ENCODE measurements around the gene TTYH3. TPM values are rescaled to one million over a fixed set of nuclear protein-coding genes. Genes with fewer than 3 reads are reported as not detected.

The TTYH3 gene
- total and polyA plus RNA-seq, 2 experiments from 2014 or later = 46.3 to 108 TPM

DNA sequence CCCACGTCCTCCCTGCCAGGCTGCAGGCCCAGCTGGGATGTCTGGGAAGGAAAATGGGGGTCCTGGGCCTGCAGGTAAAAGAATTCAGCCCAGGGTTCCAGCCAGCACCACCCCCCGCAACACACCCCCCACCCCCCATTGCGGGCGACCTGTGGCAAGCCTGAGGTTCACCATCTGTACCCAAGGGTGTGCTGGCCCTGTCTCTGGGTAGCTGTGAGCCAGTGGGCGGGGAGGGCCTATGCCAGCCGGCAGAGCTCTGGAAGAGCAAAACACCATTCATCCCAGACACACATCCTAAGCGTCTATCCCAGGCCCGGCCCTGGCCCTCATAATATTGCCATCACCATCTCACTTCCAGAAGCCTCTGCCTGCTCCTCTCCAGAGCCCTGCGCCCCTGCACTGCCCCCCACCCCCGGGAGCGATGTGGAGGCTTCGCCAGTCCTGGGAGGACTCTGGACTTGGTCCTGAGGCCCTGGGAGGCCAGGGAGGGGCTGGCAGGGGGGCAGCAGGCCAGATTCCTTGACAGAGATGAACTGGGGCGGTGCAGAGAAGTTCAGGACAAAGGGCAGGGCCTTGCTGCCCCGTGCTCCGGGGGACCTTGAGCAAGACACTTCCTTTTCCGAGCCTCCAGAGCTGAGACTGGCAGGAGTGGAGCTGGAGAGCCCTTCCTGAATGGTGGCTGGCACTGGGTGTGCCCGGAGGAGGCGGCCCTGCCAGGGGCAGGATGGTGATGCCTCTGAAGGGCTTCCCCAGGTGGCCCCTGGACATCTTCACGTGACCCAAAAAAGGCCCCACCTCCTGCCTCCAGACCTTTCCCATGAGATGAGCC lies 8.7 kb upstream of the TTYH3 start:
- Histone ChIP-seq H3K79me2 (no peaks in the 10 kb centered on the region), H3K36me3 (replicated peaks; ENCODE audit: insufficient read depth, low read depth) (no peaks in the 10 kb centered on the region), H3K9me3 (ENCODE audit: low read depth) (no peaks in the 10 kb centered on the region), H3K27me3 (no peaks in the 10 kb centered on the region), H4K20me1 (ENCODE audit: insufficient read depth, poor library complexity, severe bottlenecking) (no peaks in the 10 kb centered on the region), H3K9me2 (replicated peaks; ENCODE audit: insufficient read depth) (no peaks in the 10 kb centered on the region), H3K4me2 (peak overlapping the region; percentile 61), H3K4me3 (no peak overlapping the region), H3K4me1 (ENCODE audit: insufficient read depth) (peaks cover 58% of the 10 kb centered on the region), H3K27ac (peak overlapping the region; percentile 96), H2AFZ (no peak overlapping the region)
- WGBS (ENCODE audit: low lambda C conversion rate, missing lambda C conversion rate) = 80% methylated on average over 18 of the region's 19 CpGs
- TF ChIP-seq EZH2 (IDR thresholded peaks at IDR 0.05; ENCODE audit: borderline replicate concordance) = no peak
- DNase-seq (ENCODE audit: low spot score) = peak; percentile 70

DNA sequence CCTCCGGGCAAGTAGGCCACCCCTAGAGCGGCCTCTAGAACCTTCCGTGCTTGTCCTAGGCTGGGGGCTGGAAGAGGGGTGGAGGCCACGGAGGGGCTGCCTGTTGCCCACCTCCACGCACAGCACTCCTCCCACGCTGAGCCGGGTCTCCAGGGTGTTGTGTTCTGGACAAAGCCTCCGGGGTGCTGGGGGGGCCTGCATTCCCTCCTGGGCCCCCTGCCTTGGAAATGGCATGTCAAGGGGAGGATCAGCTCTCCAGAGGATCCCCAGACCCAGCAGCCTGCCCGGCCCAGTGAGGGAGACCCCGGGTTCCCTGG lies 8.1 kb upstream of the TTYH3 start:
- H2AFZ ChIP-seq = no peak overlapping the region
- H3K4me3 ChIP-seq = no peak overlapping the region
- peaks cover 58% of the 10 kb centered on the region for H3K4me1 ChIP-seq (ENCODE audit: insufficient read depth)
- no peaks in the 10 kb centered on the region for H3K36me3 ChIP-seq (replicated peaks; ENCODE audit: insufficient read depth, low read depth)
- DNase-seq (ENCODE audit: low spot score) = no peak
- 81% methylated on average over 10 of the region's 10 CpGs for WGBS (ENCODE audit: low lambda C conversion rate, missing lambda C conversion rate)
- H3K9me3 ChIP-seq (ENCODE audit: low read depth) = no peaks in the 10 kb centered on the region
- H4K20me1 ChIP-seq (ENCODE audit: insufficient read depth, poor library complexity, severe bottlenecking) = no peaks in the 10 kb centered on the region
- H3K79me2 ChIP-seq = no peaks in the 10 kb centered on the region
- TF ChIP-seq, protein P1, sequence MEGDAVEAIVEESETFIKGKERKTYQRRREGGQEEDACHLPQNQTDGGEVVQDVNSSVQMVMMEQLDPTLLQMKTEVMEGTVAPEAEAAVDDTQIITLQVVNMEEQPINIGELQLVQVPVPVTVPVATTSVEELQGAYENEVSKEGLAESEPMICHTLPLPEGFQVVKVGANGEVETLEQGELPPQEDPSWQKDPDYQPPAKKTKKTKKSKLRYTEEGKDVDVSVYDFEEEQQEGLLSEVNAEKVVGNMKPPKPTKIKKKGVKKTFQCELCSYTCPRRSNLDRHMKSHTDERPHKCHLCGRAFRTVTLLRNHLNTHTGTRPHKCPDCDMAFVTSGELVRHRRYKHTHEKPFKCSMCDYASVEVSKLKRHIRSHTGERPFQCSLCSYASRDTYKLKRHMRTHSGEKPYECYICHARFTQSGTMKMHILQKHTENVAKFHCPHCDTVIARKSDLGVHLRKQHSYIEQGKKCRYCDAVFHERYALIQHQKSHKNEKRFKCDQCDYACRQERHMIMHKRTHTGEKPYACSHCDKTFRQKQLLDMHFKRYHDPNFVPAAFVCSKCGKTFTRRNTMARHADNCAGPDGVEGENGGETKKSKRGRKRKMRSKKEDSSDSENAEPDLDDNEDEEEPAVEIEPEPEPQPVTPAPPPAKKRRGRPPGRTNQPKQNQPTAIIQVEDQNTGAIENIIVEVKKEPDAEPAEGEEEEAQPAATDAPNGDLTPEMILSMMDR (IDR thresholded peaks at IDR 0.05; ENCODE audit: poor library complexity) = no peak
- TF ChIP-seq EZH2 (IDR thresholded peaks at IDR 0.05; ENCODE audit: borderline replicate concordance) (no peak), EZH2phosphoT487 (IDR thresholded peaks at IDR 0.05; ENCODE audit: low read depth, severe bottlenecking, unreplicated experiment) (no peak)
- peak overlapping the region; percentile 96 for H3K27ac ChIP-seq
- H3K27me3 ChIP-seq = no peaks in the 10 kb centered on the region
- H3K9me2 ChIP-seq (replicated peaks; ENCODE audit: insufficient read depth) = no peaks in the 10 kb centered on the region
- peak overlapping the region; percentile 61 for H3K4me2 ChIP-seq

DNA sequence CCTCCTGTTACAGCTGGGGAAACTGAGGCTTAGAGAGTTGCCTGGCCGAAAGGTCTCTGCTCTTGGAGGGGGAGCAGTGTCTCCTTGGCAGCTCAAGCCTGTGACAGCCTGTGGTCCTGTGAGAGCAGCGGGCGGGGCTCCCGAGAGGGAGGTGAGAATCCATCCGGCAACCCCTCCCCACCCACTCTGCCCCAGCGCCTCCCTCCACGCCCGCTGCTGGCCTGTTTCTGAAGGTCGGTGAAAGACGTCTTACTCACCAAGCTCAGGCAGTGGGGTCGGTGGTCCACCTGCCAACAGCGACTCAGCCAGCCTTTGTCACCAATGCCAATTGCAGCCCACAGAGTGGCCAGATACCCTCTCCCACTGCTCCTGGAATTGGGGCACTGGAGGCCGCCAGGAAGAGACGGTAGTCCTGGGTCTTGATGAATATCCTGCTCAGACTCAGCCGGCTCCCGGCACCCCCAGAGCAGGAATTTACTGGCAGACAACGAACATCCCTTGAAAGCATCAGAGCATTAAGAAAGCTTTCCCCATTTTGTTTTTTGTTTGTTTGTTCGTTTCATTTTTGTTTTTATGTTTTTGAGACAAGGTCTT lies 7.4 kb upstream of the TTYH3 start:
- no peaks in the 10 kb centered on the region for H3K36me3 ChIP-seq (replicated peaks; ENCODE audit: insufficient read depth, low read depth)
- H3K9me3 ChIP-seq (ENCODE audit: low read depth) = no peaks in the 10 kb centered on the region
- H3K27me3 ChIP-seq = no peaks in the 10 kb centered on the region
- no peak for DNase-seq (ENCODE audit: low spot score)
- no peaks in the 10 kb centered on the region for H3K79me2 ChIP-seq
- peaks cover 56% of the 10 kb centered on the region for H3K4me1 ChIP-seq (ENCODE audit: insufficient read depth)
- peak overlapping the region; percentile 96 for H3K27ac ChIP-seq
- WGBS (ENCODE audit: low lambda C conversion rate, missing lambda C conversion rate) = 73% methylated on average over 18 of the region's 18 CpGs
- H2AFZ ChIP-seq = no peak overlapping the region
- TF ChIP-seq EZH2 (IDR thresholded peaks at IDR 0.05; ENCODE audit: borderline replicate concordance) (no peak), EZH2phosphoT487 (IDR thresholded peaks at IDR 0.05; ENCODE audit: low read depth, severe bottlenecking, unreplicated experiment) (no peak)
- TF ChIP-seq, protein P1 (IDR thresholded peaks at IDR 0.05; ENCODE audit: poor library complexity) = no peak
- no peaks in the 10 kb centered on the region for H4K20me1 ChIP-seq (ENCODE audit: insufficient read depth, poor library complexity, severe bottlenecking)
- H3K4me3 ChIP-seq = no peak overlapping the region
- H3K9me2 ChIP-seq (replicated peaks; ENCODE audit: insufficient read depth) = no peaks in the 10 kb centered on the region
- no peak overlapping the region for H3K4me2 ChIP-seq

DNA sequence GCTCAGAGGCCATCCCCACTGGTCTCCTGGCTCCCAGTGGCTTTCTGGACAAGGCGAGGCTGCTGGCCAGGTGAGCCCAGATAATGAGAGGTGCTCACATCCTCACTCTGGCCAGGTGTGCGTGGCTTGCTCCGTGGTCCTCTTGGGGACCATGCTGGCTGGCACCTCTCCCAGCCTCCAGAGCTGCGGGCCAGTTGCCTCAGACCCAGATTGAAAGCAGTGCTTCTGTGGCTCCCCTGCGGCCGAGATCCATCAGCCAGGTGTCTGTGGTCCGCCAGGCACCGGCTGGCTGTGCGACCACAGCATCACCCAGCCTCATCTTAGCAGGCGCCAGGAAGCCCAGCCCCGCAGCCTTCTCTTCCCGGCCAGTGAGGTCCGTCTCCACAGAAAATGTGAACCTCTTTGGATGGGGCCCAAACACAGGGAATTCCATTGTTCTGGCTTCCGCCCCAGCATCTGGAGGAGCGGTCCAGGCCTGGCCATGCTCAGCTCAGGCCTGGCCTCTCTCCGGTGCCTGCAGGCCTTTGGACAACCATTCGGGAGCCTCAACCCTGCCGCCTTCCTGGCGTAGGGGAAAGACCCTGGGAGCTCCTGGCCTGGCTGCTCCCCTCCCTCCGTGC lies 5.2 kb upstream of the TTYH3 start:
- no peaks in the 10 kb centered on the region for H4K20me1 ChIP-seq (ENCODE audit: insufficient read depth, poor library complexity, severe bottlenecking)
- H3K79me2 ChIP-seq = no peaks in the 10 kb centered on the region
- TF ChIP-seq, protein P1 (IDR thresholded peaks at IDR 0.05; ENCODE audit: poor library complexity) = no peak
- no peak for TF ChIP-seq EZH2 (IDR thresholded peaks at IDR 0.05; ENCODE audit: borderline replicate concordance)
- no peak for TF ChIP-seq EZH2phosphoT487 (IDR thresholded peaks at IDR 0.05; ENCODE audit: low read depth, severe bottlenecking, unreplicated experiment)
- no peaks in the 10 kb centered on the region for H3K36me3 ChIP-seq (replicated peaks; ENCODE audit: insufficient read depth, low read depth)
- 89% methylated on average over 20 of the region's 20 CpGs for WGBS (ENCODE audit: low lambda C conversion rate, missing lambda C conversion rate)
- H2AFZ ChIP-seq = no peak overlapping the region
- no peak for DNase-seq (ENCODE audit: low spot score)
- no peaks in the 10 kb centered on the region for H3K9me2 ChIP-seq (replicated peaks; ENCODE audit: insufficient read depth)
- H3K9me3 ChIP-seq (ENCODE audit: low read depth) = no peaks in the 10 kb centered on the region
- no peaks in the 10 kb centered on the region for H3K27me3 ChIP-seq
- H3K27ac ChIP-seq = peak overlapping the region; percentile 77
- H3K4me3 ChIP-seq = no peak overlapping the region
- peaks cover 53% of the 10 kb centered on the region for H3K4me1 ChIP-seq (ENCODE audit: insufficient read depth)
- no peak overlapping the region for H3K4me2 ChIP-seq

Measured in hepatocyte (in vitro differentiated cells).